ENCODE data around the gene SART3. TPM values are rescaled to one million over a fixed set of nuclear protein-coding genes. Genes with fewer than 3 reads are reported as not detected.

The SART3 gene
- total and polyA plus RNA-seq, 2 of the 4 experiments (the other 2 are of a cell fraction): 22.6 to 37.8 TPM

- H3K4ac ChIP-seq (ENCODE audit: low read depth, low read length): no peak overlapping the region
- no peaks in the 10 kb centered on the region for H3K36me3 ChIP-seq (ENCODE audit: control insufficient read depth, insufficient read depth, low read length)
- H4K91ac ChIP-seq (ENCODE audit: insufficient read depth, low read depth, low read length): no peak overlapping the region
- no peak overlapping the region for H3K27ac ChIP-seq (ENCODE audit: insufficient read depth, low read length)
- no peak overlapping the region for H3K4me3 ChIP-seq (ENCODE audit: insufficient read depth, low read depth, low read length)
- POLR2A ChIA-PET (ENCODE audit: unreplicated experiment): no interaction called here
- dilution Hi-C loops (cut with HindIII; ENCODE audit: low sequenced_read_pairs, unreplicated experiment) (no loop called here), intact Hi-C loops (cut with micrococcal nuclease) (no loop called here), in situ Hi-C loops (cut with MboI; ENCODE audit: low sequenced_read_pairs) (no loop called here)
- H3K56ac ChIP-seq (ENCODE audit: extremely low read depth, insufficient read depth, low read length): no peak overlapping the region
- DNase-seq: no peak
- H4K5ac ChIP-seq (ENCODE audit: low read depth, low read length): no peak overlapping the region
- no peak overlapping the region; the same call in 2 of the 3 replicates for H2BK15ac ChIP-seq (ENCODE audit: low read depth, low read length)
- no peak overlapping the region for H3K14ac ChIP-seq (replicated peaks; ENCODE audit: low read depth, low read length)
- H3K23ac ChIP-seq (ENCODE audit: low read depth, low read length): no peak overlapping the region
- CTCF ChIA-PET: no interaction called here
- no peak overlapping the region for H2BK5ac ChIP-seq (ENCODE audit: low read depth, low read length, poor library complexity, severe bottlenecking)
- H3K27me3 ChIP-seq (ENCODE audit: control insufficient read depth, insufficient read depth, low read length): no peaks in the 10 kb centered on the region
- 100% methylated on average over 3 of the region's 4 CpGs; no CpG with 5 or more reads in 1 of the 2 experiments for WGBS, 2 experiments (ENCODE audit: extremely low coverage in 2 of 2, insufficient read length in 1 of 2)
- H3K9ac ChIP-seq (ENCODE audit: low read depth, low read length): no peak overlapping the region
- H2AK5ac ChIP-seq (ENCODE audit: low read depth, low read length): peak overlapping the region; percentile 43; the same call in 1 of the 2 replicates
- no peaks in the 10 kb centered on the region for H4K20me1 ChIP-seq (ENCODE audit: insufficient read depth, low read length)
- no peak overlapping the region for H2BK20ac ChIP-seq (ENCODE audit: low read depth, low read length)
- BruUV-seq (replicated peaks): no TSS peak
- no peaks in the 10 kb centered on the region for H3K9me1 ChIP-seq (ENCODE audit: insufficient read depth, low read length)
- no peak overlapping the region for H2AFZ ChIP-seq (replicated peaks; ENCODE audit: low read length, poor library complexity)
- no peak for ATAC-seq (ENCODE audit: low read depth)
- no peaks in the 10 kb centered on the region for H3K9me3 ChIP-seq (ENCODE audit: control insufficient read depth, insufficient read depth, low read length)
- H3K79me1 ChIP-seq (ENCODE audit: low read depth in 1 of 2, low read length in 2 of 2): no peaks in the 10 kb centered on the region
- TF ChIP-seq CHD1 (IDR thresholded peaks at IDR 0.05; ENCODE audit: low read depth, low read length) (no peak), CTCF (conservative IDR thresholded peaks at IDR 0.05; ENCODE audit: low read depth, low read length) (no peak), FOS (IDR thresholded peaks at IDR 0.05; ENCODE audit: low read depth, low read length) (no peak), ELK1 (IDR thresholded peaks at IDR 0.05; ENCODE audit: borderline replicate concordance, low read depth, low read length) (no peak), RAD21 (IDR thresholded peaks at IDR 0.05; ENCODE audit: low read length) (no peak), CEBPB (IDR thresholded peaks at IDR 0.05; ENCODE audit: low read depth, low read length) (no peak), USF2 (IDR thresholded peaks at IDR 0.05; ENCODE audit: low read depth, low read length) (no peak), MAFK (IDR thresholded peaks at IDR 0.05; ENCODE audit: low read depth, low read length) (no peak), RFX5 (IDR thresholded peaks at IDR 0.05; ENCODE audit: low read depth, low read length) (no peak), SMC3 (IDR thresholded peaks at IDR 0.05; ENCODE audit: low read depth, low read length) (no peak), MAZ (IDR thresholded peaks at IDR 0.05; ENCODE audit: borderline replicate concordance, low read depth, low read length) (no peak), POLR2A (IDR thresholded peaks at IDR 0.05; ENCODE audit: low read depth, low read length) (no peak), BHLHE40 (IDR thresholded peaks at IDR 0.05; ENCODE audit: low read depth, low read length) (no peak), RCOR1 (IDR thresholded peaks at IDR 0.05; ENCODE audit: insufficient replicate concordance, low read length) (no peak), NFE2L2 (IDR thresholded peaks at IDR 0.05; ENCODE audit: low read depth, low read length) (no peak)
- H2BK120ac ChIP-seq (ENCODE audit: low read depth, low read length): no peak overlapping the region
- H4K8ac ChIP-seq (ENCODE audit: low read depth in 2 of 2, low read length in 2 of 2): no peak overlapping the region
- H3K4me1 ChIP-seq (ENCODE audit: control insufficient read depth, insufficient read depth, low read length): peaks cover 14% of the 10 kb centered on the region
- H3K18ac ChIP-seq (ENCODE audit: low read depth, low read length): no peak overlapping the region
- H2AK9ac ChIP-seq (replicated peaks; ENCODE audit: low read depth, low read length, poor library complexity): no peak overlapping the region
- no peak overlapping the region for H3K4me2 ChIP-seq (ENCODE audit: low read depth, low read length)
Observed at GRCh38 chr12:108605690-108606406, 44.9 kb upstream of the SART3 start.

All from IMR-90 (cell line).